Pancreas (tissue), 10 donors: Measurements from ENCODE around the gene APP. TPM values are rescaled to one million over a fixed set of nuclear protein-coding genes. Genes with fewer than 3 reads are reported as not detected.

Experiments used
- ATAC-seq, 4 donors: fragments of 200-7000 bp; cut with Tn5 transposase; one replicate each; pipeline versions ENCODE4 v1.8.0 to v1.9.1; 2020; ENCODE audit warnings: mild to moderate bottlenecking in 4 of 4, moderate library complexity in 4 of 4
- DNase-seq, 6 donors: peaks; one replicate each; pipeline ENCODE4 v3.0.0-alpha.2; 2020
- FAIRE-seq: peaks from 2 replicates; lab custom pipeline; 2012; peaks lifted over from hg19 to GRCh38; lab: Jason Lieb, UNC
- H3K27ac ChIP-seq, 4 donors: fragments of 200-600 bp; sonication (generic); 1 replicate in 3 of 4; 2 replicates in 1 of 4; pipeline versions ENCODE4 v1.5.0 to v1.8.0; 2020
- H3K27me3 ChIP-seq, 4 donors: fragments of 200-600 bp; one replicate each; pipeline ENCODE4 v1.8.0; 2021
- H3K36me3 ChIP-seq, 3 donors: fragments of 200-600 bp; sonication (generic) in 1 of 3; one replicate each; pipeline versions ENCODE4 v1.5.0 to v1.8.0; 2020 to 2021
- H3K4me1 ChIP-seq, 3 donors: fragments of 200-600 bp; one replicate each; pipeline ENCODE4 v1.8.0; 2021
- H3K4me3 ChIP-seq, 4 donors: fragments of 200-600 bp; sonication (generic) in 2 of 4; one replicate each; pipeline versions ENCODE4 v1.5.0 to v1.8.0; 2020 to 2021
- H3K9me3 ChIP-seq, 4 donors: fragments of 200-600 bp; one replicate each; pipeline ENCODE4 v1.8.0; 2021
- WGBS, 2 donors: extraction: QIAGEN DNeasy Blood & Tissue Kit; methylation state at CpG; one replicate each; pipeline ENCODE4 v1.1.7; 2013; 5-methylcytosine and 5-hydroxymethylcytosine counted together
- intact Hi-C, 3 donors: fragments of 100-400 bp; cut with DNase I; formaldehyde crosslinking; loops; one replicate each; pipeline versions ENCODE4 v1.11.1 to v1.14.2; 2022
- polyA plus RNA-seq, 2 donors: library from polyadenylated mRNA; stranded (reverse); fragments of 200-250 nt; gene quantifications; one replicate each; pipeline ENCODE4 v1.2.3, GENCODE V29; 2013
- total RNA-seq, 6 donors: library from RNA; stranded (reverse); fragmentation: NEBNext Ultra II Directional in 4 of 6; extraction: Animal tissue kit (Norgen Biotek cat#: 25700) in 4 of 6; gene quantifications; one replicate each; pipeline versions ENCODE4 v1.2.1 to v1.2.4, GENCODE V29; 2021 to 2023
- TF ChIP-seq, protein P1 (sequence below), 4 donors: fragments of 200-600 bp; sonication (generic) in 3 of 4; IDR thresholded peaks; one replicate each; pipeline versions ENCODE4 v1.5.0 to v1.8.0; 2021; ENCODE audit warnings: antibody characterized with exemption in 4 of 4
- donor health status: healthy with polysubstance abuse.
- donor health status: DM: no; HTN: no; CAD: no; lungs with moderate emphysema.
- donor health status: DM: no; HTN: no; CAD: no.
- donor health status: control.
- donor health status: control.
- donor health status: Bipolar disorder and iron deficiency.
- donor health status: DM: yes; HTN: yes; CAD: no.
- donor health status: DM: no; HTN: no; CAD: no.
- donor health status: DM: no; HTN: no; CAD: no.
- donor health status: DM: yes; HTN: yes; CAD: no.

The APP gene
- total and polyA plus RNA-seq, 8 donors, result 50.7 to 372 (median 165) TPM

DNA sequence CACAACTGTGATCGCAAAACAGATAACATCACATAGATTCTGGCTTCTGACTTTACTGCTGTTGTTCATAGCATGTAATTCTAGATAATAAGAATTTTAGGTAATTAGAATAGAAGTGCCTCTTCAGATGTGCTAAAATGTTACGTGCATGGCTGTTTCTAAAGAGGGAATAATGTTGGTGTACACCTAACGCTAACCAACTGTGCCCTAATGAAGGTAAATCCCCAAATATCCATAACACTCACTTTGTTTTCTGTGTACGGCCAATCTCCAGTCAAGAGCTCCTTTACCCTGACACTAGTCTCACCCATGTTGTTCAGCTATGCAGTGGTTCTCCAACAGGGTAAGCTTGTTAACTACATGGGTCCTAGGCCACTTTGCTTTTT is 44.4 kb downstream of the APP start:
- H3K4me3 ChIP-seq, result no peak overlapping the region
- H3K4me1 ChIP-seq, result peaks cover 32 to 57% (median 41%) of the 10 kb centered on the region in 3 donors
- WGBS, 2 donors, result 85 to 88% methylated on average over 4 of the region's 4 CpGs
- H3K9me3 ChIP-seq, result no peaks in the 10 kb centered on the region
- DNase-seq (no peak), ATAC-seq (no peak), FAIRE-seq (no peak)
- H3K27ac ChIP-seq, result no peak overlapping the region
- H3K27me3 ChIP-seq, result no peaks in the 10 kb centered on the region
- intact Hi-C loops, result no loop called here
- TF ChIP-seq, protein P1, sequence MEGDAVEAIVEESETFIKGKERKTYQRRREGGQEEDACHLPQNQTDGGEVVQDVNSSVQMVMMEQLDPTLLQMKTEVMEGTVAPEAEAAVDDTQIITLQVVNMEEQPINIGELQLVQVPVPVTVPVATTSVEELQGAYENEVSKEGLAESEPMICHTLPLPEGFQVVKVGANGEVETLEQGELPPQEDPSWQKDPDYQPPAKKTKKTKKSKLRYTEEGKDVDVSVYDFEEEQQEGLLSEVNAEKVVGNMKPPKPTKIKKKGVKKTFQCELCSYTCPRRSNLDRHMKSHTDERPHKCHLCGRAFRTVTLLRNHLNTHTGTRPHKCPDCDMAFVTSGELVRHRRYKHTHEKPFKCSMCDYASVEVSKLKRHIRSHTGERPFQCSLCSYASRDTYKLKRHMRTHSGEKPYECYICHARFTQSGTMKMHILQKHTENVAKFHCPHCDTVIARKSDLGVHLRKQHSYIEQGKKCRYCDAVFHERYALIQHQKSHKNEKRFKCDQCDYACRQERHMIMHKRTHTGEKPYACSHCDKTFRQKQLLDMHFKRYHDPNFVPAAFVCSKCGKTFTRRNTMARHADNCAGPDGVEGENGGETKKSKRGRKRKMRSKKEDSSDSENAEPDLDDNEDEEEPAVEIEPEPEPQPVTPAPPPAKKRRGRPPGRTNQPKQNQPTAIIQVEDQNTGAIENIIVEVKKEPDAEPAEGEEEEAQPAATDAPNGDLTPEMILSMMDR (IDR thresholded peaks at IDR 0.05), result no peak
- H3K36me3 ChIP-seq, result no peaks in the 10 kb centered on the region

DNA sequence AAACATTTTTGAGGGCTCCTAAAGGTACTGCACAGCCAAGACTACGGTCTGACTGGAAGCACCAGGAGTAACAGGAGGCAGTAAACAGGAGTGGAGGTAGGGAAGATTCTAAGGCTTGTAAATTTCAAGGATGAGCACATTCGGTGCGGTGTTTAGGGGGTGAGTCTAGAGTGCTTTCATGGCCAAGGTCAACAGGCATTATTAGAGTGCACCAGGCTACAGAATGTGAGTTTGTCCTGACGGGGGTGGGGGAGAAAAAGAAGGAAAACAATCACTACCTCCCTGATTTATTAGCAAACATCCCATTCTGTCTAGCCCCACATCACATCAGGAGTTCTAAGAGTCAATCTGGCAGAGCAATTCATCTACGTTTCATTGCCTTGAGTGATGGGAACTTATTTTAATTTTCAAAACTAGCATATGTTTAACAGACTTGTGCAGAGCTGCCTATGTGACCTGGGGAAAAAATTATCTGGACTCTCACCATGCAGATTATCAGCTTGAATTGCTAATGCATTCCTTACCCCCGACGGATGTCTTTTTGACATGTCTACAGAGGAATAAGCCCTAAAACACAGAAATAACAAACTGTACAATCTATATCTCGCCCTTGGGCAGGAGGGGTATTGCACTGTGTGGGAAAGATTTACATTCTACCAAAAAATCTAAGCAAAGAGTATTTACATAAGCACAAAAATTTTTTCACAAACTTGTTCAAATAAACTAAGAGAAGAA is 45.0 kb downstream of the APP start:
- Histone ChIP-seq H3K27me3 (no peaks in the 10 kb centered on the region), H3K27ac (peak overlapping the region in 2 of 4 donors; percentile 45 to 67), H3K9me3 (no peaks in the 10 kb centered on the region), H3K4me1 (peaks cover 32 to 57% (median 41%) of the 10 kb centered on the region in 3 donors), H3K4me3 (no peak overlapping the region), H3K36me3 (no peaks in the 10 kb centered on the region)
- TF ChIP-seq, protein P1 (IDR thresholded peaks at IDR 0.05), result no peak
- WGBS, 2 donors, result 40 to 46% methylated on average over 8 of the region's 8 CpGs
- no peak for FAIRE-seq
- no peak for DNase-seq
- intact Hi-C loops, result no loop called here
- peak in 2 of 4 donors; percentile 3 to 16 for ATAC-seq

GRCh38 chr21:26124896-26125295 is 45.7 kb downstream of the APP start:
- TF ChIP-seq, protein P1 (IDR thresholded peaks at IDR 0.05), result no peak
- intact Hi-C loops, result no loop called here
- FAIRE-seq (no peak), ATAC-seq (peak; percentile 71 to 81 (median 78)), DNase-seq (peak in 3 of 6 donors; percentile 20 to 30 (median 27))
- Histone ChIP-seq H3K9me3 (no peaks in the 10 kb centered on the region), H3K27ac (peak overlapping the region; percentile 7 to 67 (median 50)), H3K27me3 (no peaks in the 10 kb centered on the region), H3K36me3 (no peaks in the 10 kb centered on the region), H3K4me1 (peaks cover 32 to 57% (median 41%) of the 10 kb centered on the region in 3 donors), H3K4me3 (no peak overlapping the region)
- 35 to 37% methylated on average over 7 of the region's 7 CpGs for WGBS, 2 donors

- FAIRE-seq, result peak; percentile 69
- H3K9me3 ChIP-seq, result no peaks in the 10 kb centered on the region
- H3K27ac ChIP-seq, result peak overlapping the region; percentile 7 to 67 (median 50)
- no peaks in the 10 kb centered on the region for H3K36me3 ChIP-seq
- H3K4me1 ChIP-seq, result peaks cover 32 to 57% (median 41%) of the 10 kb centered on the region in 3 donors
- 1 to 7% methylated on average over 4 of the region's 4 CpGs for WGBS, 2 donors
- no peaks in the 10 kb centered on the region for H3K27me3 ChIP-seq
- no peak overlapping the region for H3K4me3 ChIP-seq
- no peak for DNase-seq
- intact Hi-C loops, result no loop called here
- TF ChIP-seq, protein P1 (IDR thresholded peaks at IDR 0.05), result no peak
- peak; percentile 68 to 81 (median 79) for ATAC-seq
Observed at GRCh38 chr21:26124421-26124833, 46.1 kb downstream of the APP start.

DNA sequence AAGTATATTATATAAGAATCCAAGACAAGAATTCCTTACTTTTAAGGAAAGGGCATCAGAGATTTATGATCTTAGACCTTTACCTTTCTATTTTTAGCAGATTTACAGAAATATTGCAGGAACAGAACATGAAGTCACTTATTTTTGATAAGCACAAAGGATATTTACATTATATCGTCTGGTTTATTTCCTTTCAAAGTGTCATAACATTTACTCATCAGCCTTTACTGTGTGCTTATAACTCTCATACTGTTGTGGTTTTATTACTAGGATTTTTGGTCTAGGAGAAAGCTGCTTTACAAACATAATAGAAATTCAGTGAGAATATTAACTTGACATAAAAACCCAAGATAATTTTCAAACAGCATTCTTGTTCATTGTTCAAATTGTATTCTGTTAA is 47.6 kb downstream of the APP start:
- Histone ChIP-seq H3K4me1 (peaks cover 32 to 54% (median 37%) of the 10 kb centered on the region in 3 donors), H3K9me3 (no peaks in the 10 kb centered on the region), H3K27ac (no peak overlapping the region), H3K4me3 (no peak overlapping the region), H3K36me3 (no peaks in the 10 kb centered on the region), H3K27me3 (no peaks in the 10 kb centered on the region)
- intact Hi-C loops, result no loop called here
- WGBS, 2 donors, result 4 to 14% methylated on average over 1 of the region's 1 CpG
- DNase-seq, result no peak
- no peak for ATAC-seq
- TF ChIP-seq, protein P1 (IDR thresholded peaks at IDR 0.05), result no peak
- FAIRE-seq, result peak; percentile 5
